ENCODE data around the gene CSRP2. TPM values are rescaled to one million over a fixed set of nuclear protein-coding genes. Genes with fewer than 3 reads are reported as not detected.

CSRP2 gene
- total RNA-seq, 1 donor from 2014 or later: 22.8 TPM

- DNase-seq: no peak
- peaks cover 69% of the 10 kb centered on the region for H3K36me3 ChIP-seq
- intact Hi-C loops (cut with micrococcal nuclease): no loop called here
- TF ChIP-seq CTCF (IDR thresholded peaks at IDR 0.05; ENCODE audit: borderline replicate concordance): no peak
- no peak overlapping the region for H3K27ac ChIP-seq (replicated peaks)
- H3K4me1 ChIP-seq: no peaks in the 10 kb centered on the region
- no peaks in the 10 kb centered on the region for H3K27me3 ChIP-seq (ENCODE audit: low read depth)
- H3K4me3 ChIP-seq: no peak overlapping the region
- H3K9me3 ChIP-seq (replicated peaks): no peaks in the 10 kb centered on the region
Measured at GRCh38 chr12:76848132-76848531, 30.7 kb downstream of the CSRP2 start.

- Histone ChIP-seq H3K9me3 (replicated peaks) (no peaks in the 10 kb centered on the region), H3K36me3 (peaks cover 73% of the 10 kb centered on the region), H3K27ac (replicated peaks) (no peak overlapping the region), H3K4me1 (no peaks in the 10 kb centered on the region), H3K27me3 (ENCODE audit: low read depth) (no peaks in the 10 kb centered on the region), H3K4me3 (no peak overlapping the region)
- intact Hi-C loops (cut with micrococcal nuclease): no loop called here
- no peak for TF ChIP-seq CTCF (IDR thresholded peaks at IDR 0.05; ENCODE audit: borderline replicate concordance)
- DNase-seq: no peak
Measured at GRCh38 chr12:76847260-76847659, 31.6 kb downstream of the CSRP2 start.

GRCh38 chr12:76836633-76837032 lies 42.2 kb downstream of the CSRP2 start:
- DNase-seq: no peak
- peaks cover 19% of the 10 kb centered on the region for H3K36me3 ChIP-seq
- H3K4me3 ChIP-seq: no peak overlapping the region
- no peaks in the 10 kb centered on the region for H3K4me1 ChIP-seq
- no peak for TF ChIP-seq CTCF (IDR thresholded peaks at IDR 0.05; ENCODE audit: borderline replicate concordance)
- H3K27me3 ChIP-seq (ENCODE audit: low read depth): no peaks in the 10 kb centered on the region
- intact Hi-C loops (cut with micrococcal nuclease): no loop called here
- peaks cover 11% of the 10 kb centered on the region for H3K9me3 ChIP-seq (replicated peaks)
- H3K27ac ChIP-seq (replicated peaks): no peak overlapping the region

GRCh38 chr12:76830436-76830835 lies 48.4 kb downstream of the CSRP2 start:
- peaks cover 12% of the 10 kb centered on the region for H3K9me3 ChIP-seq (replicated peaks)
- DNase-seq: no peak
- no peak for TF ChIP-seq CTCF (IDR thresholded peaks at IDR 0.05; ENCODE audit: borderline replicate concordance)
- no peak overlapping the region for H3K4me3 ChIP-seq
- peaks cover 68% of the 10 kb centered on the region for H3K36me3 ChIP-seq
- intact Hi-C loops (cut with micrococcal nuclease): no loop called here
- H3K27me3 ChIP-seq (ENCODE audit: low read depth): no peaks in the 10 kb centered on the region
- H3K27ac ChIP-seq (replicated peaks): no peak overlapping the region
- H3K4me1 ChIP-seq: no peaks in the 10 kb centered on the region

GRCh38 chr12:76820888-76821482 lies 57.8 kb downstream of the CSRP2 start:
- intact Hi-C loops (cut with micrococcal nuclease): no loop called here
- no peaks in the 10 kb centered on the region for H3K9me3 ChIP-seq (replicated peaks)
- no peak for DNase-seq
- peak; percentile 70 for TF ChIP-seq CTCF (IDR thresholded peaks at IDR 0.05; ENCODE audit: borderline replicate concordance)
- no peak overlapping the region for H3K4me3 ChIP-seq
- H3K36me3 ChIP-seq: peaks cover 34% of the 10 kb centered on the region
- H3K27ac ChIP-seq (replicated peaks): no peak overlapping the region
- H3K4me1 ChIP-seq: peaks cover 6% of the 10 kb centered on the region
- H3K27me3 ChIP-seq (ENCODE audit: low read depth): no peaks in the 10 kb centered on the region

All from left ventricle myocardium inferior (tissue), 1 donor.